GM21423 (cell line): ENCODE measurements around the gene MAP2K5.

Experiments used
- ATAC-seq: cut with Tn5 transposase; IDR thresholded peaks from one replicate; pipeline ENCODE4 v1.9.1; 2021; ENCODE audit warnings: mild to moderate bottlenecking, moderate library complexity; ENCODE audit not compliant: unreplicated experiment

MAP2K5 gene

DNA sequence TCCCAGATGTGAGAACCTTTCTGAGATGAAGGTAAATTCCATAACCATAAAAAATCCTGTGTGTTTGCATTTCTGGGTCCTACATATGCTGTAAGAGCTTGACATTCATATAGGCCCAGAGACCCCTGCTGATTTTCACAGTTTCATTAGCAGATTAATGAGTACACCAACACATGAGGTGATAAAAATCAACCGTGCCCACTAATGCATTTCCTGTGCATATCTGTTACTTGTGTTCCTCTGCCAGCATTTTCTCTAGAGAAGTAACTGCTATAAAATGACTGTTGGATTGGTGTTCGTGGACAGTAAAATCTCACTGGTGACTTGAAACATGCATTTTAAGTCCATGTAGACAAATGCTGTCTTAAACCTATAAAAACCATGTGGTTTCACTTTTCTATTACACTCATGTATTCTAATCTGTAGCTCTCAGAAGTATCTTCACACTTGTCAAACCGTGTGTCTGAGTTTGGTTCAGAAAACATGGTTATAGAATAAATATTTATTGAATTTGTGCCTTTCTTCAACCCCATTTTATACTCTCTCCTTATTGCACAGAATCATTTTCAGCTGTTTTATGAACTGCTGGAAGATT lies 14.6 kb downstream of the MAP2K5 start:
- no peak for ATAC-seq

DNA sequence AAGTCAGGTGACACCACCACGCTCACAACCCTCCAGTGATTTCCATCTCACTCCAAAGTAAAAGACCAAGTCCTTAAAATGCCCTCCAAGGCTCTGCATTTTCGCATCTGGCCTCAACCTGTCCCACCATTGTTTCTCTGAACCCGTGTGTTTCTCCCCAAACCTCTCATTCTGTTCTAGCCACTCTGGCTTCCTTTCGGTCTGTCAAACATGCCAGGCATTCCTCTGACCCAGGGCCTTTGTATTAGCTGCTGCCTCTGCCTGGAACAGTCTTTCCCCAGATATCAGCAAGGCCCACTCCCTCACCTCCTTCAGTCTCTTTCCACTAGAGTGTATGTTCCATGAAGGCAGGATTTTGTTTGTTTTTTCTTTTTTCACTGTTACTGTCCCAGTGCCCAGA lies 16.0 kb downstream of the MAP2K5 start:
- ATAC-seq: no peak

DNA sequence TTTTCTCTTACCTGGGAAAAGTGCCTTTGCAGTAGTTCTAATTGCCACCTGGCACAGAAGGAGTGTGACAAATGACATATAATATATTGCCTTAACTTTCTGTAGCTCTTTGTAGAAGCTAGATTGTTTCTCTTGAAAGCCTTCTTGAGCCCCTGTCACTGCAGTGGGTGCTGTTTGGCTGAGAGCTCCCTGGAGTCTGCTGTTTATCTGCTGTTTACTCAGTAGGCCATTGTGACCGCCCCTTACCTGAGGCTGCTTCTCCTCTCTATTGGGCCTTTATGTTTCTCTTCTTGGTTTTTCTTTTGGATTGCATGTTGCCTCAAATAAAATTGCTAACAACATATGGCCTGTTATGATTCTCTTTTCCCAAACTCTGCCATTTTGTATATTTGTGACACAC lies 16.7 kb downstream of the MAP2K5 start:
- ATAC-seq: no peak

DNA sequence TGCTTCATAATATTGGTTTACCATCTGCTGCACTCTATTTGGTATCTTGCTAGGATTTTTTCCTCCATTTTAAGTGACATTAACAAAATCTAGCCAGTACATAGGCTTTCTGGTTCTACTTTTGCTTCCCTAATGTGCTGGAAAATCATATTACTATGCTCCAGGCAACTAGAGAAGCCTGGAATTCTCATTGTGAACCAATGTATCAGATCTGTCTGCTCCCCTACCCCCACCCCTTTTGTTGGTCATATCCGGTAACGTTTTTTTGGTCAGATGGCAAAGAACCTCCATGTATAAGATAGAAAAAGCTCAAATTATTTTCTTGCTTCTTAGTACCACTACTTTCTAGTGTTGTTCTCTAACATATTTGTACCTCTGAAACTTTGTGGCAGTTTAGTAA lies 17.1 kb downstream of the MAP2K5 start:
- ATAC-seq: no peak

DNA sequence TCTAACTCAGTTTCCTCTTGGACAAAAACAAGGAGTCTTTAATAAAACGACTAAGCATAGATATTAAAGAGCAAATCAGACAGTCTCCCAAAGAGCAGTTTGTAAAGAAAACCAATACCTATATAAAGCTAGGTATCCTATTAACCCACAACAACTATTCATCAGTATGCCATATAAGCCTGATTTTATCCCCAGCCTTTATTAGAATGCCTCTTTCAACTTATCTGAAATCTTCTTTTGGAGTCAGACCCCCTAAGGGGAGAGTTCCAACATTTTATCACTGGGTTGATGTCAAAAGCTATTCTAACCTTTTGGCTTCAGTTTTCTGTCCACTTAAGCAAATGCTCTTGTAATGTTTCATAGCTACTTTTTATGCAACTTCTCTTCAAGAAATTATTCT lies 17.8 kb downstream of the MAP2K5 start:
- ATAC-seq: no peak

DNA sequence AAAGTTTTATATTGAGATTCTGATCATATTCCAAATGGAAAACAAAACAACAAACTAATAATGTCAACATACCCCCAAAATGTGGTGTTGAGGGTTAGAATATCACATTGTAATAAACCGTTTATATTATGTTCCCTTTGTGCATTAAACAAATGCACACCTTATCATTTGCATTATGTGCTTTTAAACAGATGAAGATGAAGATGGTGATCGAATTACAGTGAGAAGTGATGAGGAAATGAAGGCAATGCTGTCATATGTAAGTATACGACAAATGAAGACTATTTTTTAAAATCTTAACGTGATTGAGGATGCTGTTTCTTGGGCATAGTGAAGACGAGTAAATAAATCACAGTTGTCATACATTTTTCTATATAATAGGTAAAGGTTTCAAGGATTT lies 20.6 kb downstream of the MAP2K5 start:
- ATAC-seq: no peak

DNA sequence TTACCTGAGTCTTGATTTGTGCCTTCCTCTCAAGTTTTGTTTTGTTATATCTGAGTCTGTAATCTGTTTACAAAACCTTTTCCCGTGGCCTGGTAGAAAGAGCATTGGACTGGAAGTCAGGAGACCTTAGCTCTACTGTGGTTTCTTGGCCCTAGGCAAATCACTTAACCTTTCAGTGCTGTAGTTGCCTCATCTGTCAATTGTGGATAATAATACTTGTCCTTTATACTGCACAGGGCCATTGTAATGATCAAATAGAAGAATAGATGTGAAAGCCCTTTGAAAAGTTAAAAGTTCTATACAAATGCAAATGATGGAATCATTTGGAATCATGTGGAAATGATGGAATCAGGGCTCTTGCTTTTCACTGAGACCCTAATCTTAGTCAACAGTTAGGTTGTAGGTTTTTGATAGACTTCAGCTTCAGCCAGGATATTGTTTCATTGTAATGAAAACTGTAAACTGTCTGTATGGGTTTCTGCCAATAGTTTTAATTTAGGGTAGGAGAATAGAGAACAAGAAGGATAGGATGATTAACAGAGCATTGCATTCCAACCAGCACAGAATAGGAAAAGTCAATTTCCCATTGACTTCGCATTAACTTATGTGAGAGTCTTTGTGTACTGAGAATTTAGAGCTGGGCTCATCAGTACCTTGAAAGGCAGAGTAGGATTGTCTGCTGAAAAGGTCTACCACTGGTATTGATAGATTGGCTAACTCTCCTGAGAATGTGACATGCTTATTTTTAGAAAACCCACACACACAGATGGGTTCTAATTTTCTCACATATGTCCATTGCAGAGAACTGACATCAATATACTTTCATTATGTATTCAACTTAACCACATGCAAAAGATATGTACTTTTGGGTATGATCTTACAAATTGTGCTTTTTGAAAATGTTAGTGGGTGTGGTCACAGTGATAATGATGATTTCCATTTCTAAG lies 21.8 kb downstream of the MAP2K5 start:
- peak; percentile 89 for ATAC-seq

DNA sequence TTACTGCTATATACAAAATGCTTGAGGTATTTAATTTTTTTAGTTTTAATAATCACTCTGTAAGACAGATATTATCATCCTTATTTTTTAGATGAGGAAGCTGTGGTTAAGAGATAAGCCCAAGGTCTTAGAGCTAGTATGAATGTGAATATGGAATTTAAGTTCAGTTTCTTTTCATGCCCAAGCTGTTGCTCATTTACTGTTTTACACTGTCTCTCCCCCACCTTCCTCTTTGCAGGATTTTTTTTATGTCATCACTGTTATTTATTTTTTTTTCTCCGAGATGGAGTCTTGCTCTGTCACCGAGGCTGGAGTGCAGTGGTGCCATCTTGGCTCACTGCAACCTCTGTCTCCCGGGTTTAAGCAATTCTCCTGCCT lies 22.5 kb downstream of the MAP2K5 start:
- peak; percentile 39 for ATAC-seq

DNA sequence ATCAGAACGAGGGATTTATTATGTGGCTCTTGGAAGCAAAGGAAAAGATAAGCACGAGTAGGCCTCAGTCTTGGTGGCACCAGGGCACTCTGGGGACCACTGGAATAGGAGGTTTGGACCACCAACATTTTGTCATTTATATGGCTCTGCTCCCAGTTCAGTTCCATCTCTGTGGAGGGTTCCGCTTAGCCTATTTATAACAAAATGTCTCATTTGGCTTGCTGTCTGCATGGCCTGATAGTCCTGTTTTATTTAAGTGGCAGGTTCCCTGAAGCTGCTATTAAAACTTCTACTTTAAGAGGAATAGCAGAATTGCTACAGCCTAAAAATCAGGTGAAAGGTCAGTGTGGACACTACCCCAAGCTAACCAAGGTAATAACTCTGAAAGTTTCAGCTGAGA lies 27.2 kb downstream of the MAP2K5 start:
- ATAC-seq: no peak

DNA sequence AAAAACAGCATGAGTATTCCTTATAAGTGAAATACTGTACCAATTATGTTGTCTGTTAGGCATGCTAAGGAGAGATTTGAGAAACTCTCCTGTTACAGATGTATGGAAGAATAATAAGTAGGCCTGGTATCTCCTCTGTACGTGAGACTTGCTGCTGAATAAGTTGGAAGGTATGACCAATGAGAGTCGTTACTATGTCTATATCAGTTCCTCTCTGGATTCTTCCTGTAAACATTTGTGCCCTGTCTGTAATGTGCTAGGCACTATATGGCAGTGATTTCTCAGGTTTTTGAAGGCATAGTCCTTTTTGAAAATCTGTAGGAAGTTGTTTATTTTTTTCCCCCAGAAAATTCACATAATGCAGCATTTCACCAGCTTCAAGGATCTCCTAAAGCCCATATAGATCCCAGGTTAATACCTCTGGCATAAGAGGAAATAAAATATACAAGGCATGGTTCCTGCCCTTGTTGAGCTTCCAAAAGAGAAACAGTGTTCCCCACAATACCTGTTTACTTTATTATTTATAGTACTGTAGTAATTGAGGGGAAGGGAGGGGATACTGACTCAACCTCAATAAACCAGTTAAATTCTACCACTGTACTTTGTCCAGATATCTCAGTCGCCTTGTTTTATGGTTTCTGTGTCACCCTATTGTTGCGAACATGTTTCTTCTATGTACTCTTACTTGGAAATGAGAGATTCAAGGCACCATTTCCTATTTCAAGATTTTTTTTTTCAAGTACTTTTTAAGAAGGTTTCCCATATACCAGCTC lies 28.6 kb downstream of the MAP2K5 start:
- no peak for ATAC-seq

DNA sequence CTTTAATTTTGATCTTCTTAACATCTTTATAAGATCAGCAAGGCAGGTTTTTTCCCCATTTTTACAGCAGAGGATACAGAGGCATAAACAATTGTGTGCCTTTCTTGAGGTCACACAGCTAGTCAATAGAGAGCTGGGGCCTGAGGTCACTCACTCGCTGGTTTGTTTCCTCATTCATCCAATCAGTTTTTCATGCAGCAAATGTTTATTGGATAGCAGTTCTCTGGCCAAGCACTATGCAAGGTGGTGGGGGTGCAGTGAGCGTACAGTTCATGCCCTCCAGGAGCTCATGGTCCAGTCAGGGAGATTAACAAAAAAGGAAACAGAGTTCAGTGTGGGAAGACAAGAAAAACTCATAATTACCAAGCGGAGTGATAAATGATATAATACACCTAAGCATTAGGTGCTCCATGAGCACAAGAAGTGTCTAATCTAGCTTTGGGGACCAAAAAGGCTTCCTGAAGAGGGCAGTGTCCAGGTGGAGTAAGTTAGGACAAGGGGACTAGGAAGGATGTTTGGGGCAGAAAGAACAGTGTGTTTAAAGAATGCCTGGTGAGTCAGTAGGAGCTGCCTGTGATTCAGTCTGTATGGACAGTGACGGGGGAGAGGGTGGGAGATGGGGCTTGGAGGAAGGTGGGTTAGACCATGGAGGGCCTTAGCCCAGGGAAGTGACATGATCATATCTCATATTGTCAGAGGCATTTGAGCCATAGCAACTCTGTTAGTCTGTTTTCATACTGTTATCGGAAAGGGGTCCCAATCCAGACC lies 29.3 kb downstream of the MAP2K5 start:
- ATAC-seq: no peak

DNA sequence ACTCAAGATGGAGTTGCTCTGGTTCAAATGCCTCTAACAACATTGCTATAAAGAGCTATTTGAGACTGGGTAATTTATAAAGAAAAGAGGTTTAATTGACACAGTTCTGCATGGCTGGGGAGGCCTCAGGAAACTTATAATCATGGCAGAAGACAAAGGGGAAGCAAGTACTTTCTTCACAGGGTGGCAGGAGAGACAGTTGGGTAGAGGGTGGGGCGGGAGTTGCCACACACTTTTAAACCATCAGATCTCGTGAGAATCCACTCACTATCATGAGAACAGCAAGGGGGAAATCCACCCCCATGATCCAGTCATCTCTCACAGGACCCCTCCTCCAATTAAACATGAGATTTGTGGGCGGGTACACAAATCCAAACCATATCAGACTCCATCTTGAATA lies 30.7 kb downstream of the MAP2K5 start:
- no peak for ATAC-seq

DNA sequence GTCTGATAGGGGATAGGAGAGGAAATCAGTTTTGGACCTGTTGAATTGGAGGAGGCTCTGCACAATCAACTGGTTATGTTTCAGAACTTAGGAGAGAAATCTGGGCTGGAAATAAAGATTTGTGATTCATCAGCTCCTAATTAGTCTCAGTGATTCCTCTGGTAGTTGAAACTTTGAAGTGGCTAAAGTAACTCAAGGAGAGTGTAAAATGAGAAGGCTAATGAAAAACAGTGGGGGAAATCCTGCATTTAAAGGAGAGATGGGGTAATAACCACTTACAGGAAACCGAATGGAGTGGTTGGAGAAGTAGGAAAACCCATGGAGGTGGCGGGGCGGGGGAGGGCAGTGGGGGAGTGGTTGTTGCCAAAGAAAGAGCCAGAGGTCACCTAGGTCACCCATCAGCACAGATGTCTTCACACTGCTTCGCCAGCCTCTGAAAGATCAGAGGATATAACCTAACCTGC lies 32.6 kb downstream of the MAP2K5 start:
- ATAC-seq: no peak

DNA sequence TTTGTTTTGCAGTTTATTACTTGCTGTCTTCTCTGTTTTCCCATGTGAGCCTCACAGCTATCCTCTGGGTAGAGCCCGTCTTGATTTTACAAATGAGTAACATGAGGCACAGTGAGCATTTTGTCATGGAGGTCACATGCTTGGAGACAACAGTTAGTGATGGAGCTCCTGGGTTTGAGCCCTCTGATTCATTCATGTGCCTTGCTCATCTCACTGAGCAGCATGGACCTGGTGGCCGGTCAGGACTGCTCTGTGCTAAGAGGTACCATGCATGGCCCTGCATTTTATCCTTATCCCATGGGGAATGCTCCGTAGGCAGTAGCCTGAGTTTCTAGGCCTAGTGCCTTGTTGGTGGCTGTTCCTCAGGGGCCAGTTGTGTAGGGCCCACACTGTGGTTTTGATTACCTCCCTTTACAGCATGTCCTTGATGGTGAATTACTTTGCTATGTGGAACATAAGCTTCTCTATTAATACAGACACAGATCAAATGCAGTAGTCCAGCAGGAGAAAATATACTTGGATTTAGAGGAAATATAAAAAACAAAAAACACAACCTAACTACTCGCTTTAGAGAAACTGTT lies 35.6 kb downstream of the MAP2K5 start:
- ATAC-seq: no peak

DNA sequence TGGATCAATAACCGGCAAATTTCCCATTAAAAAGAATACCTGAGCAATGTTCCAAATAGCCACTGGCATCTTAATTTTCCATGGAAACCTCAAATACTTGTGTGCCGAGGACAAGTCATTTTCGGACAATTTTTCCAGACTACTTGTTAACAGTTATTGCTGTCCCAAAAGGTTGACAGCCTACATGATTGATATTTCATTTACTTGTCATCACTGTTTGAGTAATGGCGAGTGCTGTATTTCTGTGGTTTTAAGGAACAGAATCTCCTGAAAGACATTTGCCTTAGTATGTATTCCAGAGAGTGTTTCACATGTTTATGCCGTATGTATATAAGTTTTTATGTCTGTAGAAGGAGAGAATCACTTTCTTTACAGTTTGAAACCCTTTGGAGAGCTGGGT lies 36.7 kb downstream of the MAP2K5 start:
- no peak for ATAC-seq

DNA sequence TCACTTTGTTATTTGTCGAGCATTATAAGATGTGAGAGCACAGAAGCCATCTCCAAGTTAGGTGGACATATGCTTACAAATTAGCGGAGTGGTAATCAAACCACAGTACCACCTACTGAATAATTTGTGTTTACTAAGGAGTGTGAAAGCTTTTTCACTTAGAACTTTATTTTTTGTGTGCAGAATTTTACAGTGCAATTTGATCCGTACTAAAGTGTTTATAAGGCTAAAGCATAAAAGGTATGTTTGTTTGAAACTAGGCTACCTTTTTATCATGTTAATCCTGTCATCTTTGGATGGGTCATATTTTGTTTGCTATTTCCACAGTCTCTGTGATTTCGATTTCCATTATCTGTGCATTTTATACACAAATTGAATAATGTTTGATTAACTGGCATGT lies 37.5 kb downstream of the MAP2K5 start:
- no peak for ATAC-seq

DNA sequence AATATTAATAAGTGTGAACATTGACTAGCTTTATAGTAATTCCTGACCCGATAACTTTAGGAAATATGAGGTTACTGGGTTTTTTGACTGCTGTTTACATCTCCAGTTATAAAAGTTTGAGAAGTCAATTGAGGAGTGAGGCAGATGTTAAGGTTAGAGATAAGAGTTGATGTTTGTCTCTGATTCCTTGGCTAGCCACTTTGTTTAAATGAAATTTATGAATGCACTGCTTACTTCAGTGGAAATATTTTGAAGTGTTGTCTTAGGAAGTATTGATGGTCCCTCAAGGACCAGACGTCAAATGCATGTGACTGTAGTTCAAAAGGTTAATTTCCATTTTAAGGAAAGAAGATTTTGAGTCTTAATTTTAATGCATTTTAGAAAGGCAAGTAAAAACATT lies 41.7 kb downstream of the MAP2K5 start:
- no peak for ATAC-seq

DNA sequence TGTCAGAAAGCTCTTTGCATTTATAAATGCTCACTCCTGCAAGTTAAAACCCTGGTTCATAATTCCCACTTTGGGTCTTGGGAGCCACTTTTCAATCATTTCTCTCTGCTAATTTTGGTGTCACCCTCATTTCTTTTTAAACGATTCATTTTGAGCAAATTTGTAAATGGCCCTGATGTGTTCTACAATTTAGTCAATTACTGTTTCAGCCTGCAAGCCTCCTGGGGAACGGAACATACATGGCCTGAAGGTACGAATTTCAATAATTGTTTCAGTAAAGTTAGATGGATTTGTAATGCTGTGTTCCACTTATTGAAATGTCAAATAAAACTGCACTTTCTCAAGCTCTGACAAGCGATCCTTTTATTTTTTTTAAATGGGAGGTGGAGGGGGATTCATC lies 43.2 kb downstream of the MAP2K5 start:
- no peak for ATAC-seq

DNA sequence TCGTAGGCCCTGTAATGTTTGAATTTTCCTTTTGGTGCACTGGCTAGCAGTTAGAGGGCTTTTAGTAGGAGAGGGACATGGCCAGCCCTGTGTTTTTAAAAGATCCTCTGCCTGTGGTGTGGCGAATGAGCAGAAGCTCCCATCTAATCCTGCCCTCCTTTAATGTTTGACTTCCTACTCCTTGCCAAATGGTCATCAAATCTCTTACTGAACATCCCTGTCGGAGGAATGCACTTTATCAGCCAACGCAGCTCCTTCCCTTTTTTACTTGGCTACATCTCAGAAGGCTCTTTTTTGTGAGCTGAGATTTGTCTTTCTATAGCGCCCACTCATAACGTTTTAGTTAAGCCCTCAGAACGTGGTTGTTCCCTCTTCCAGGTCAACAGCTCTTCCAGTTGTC lies 44.8 kb downstream of the MAP2K5 start:
- ATAC-seq: no peak

DNA sequence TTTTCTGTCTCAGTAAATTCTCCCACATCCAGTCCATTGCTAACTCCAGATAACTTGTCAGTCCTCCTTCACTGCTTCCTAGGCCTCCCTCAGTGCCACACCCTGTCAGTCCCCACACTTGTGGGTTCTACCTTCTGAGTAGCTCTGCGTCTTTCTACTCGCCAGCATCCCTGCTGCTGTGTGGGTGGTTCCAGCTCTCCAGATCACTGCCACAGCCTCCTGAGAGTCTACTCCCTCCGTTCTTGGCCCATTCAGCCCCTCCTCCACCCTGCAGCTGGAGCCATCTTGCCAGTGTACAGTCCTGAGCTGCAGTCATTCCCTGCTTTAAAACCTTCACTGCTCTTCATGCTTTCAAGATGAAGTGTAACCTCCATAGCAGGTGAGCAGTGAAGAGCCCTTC lies 45.3 kb downstream of the MAP2K5 start:
- no peak for ATAC-seq

DNA sequence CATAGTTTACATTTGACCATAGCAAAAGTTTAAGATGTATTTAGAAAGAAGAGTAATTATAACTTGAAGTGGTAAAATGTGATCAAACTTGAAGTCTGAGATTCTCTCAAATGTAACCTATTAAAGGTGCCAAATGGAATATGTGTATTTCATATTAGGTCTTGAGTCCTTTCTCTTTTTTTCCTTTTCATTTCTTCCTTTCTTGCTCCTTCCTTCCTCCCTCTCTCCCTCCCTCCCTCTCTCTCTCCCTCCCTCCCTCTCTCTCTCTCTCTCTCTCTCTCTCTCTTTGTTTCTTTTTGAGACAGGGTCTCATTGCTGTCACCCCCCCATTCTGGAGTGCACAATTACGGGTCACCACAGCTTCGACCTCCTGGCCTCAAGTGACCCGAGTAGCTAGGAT lies 47.7 kb downstream of the MAP2K5 start:
- no peak for ATAC-seq
